H1 (cell line): ENCODE measurements around the gene NFKBIE. TPM values are rescaled to one million over a fixed set of nuclear protein-coding genes. Genes with fewer than 3 reads are reported as not detected.

Experiments
- CHD2 ChIP-seq: IDR thresholded peaks from 2 replicates; pipeline ENCODE4 v1.6.1; 2012; ENCODE audit warnings: low read length, improper control_type of control experiment
- CREB1 ChIP-seq: IDR thresholded peaks from 2 replicates; pipeline ENCODE4 v1.6.1; 2012; ENCODE audit warnings: inconsistent platforms
- GABPA ChIP-seq: IDR thresholded peaks from 2 replicates; pipeline ENCODE4 v1.6.1; 2011; ENCODE audit warnings: mild to moderate bottlenecking, low read length, moderate library complexity, borderline replicate concordance; ENCODE audit not compliant: insufficient read depth
- KDM1A ChIP-seq: fragments of 200-600, 300-600 bp; sonication (generic); IDR thresholded peaks from 2 replicates; pipeline ENCODE4 v1.7.1; 2016; ENCODE audit warnings: mild to moderate bottlenecking, low read length, borderline replicate concordance
- polyA plus RNA-seq, 7 experiments: library from polyadenylated mRNA; depleted of rRNA in 3 of 7; stranded (reverse) in 5 of 7; unstranded in 2 of 7; fragments of >200 nt in 5 of 7; fragments of 200-250 nt in 2 of 7; gene quantifications; 1 replicate in 5 of 7; 2 replicates in 1 of 7; 4 replicates in 1 of 7; pipeline versions ENCODE4 v1.2.1 to v1.2.3, GENCODE V29; 2011 to 2013; ENCODE audit warnings: missing spikeins in 2 of 7, mixed read lengths in 2 of 7
- total RNA-seq: library from RNA; stranded (reverse); fragmentation: NEBNext Ultra II Directional; extraction: Animal tissue kit (Norgen Biotek cat#: 25700); gene quantifications from 2 replicates; pipeline ENCODE4 v1.2.1, GENCODE V29; 2021

NFKBIE gene
- total and polyA plus RNA-seq, 2 of the 8 experiments (the other 6 are each of a cell fraction or from before 2014, with no cell fraction given): 13.5 to 19.2 TPM

DNA sequence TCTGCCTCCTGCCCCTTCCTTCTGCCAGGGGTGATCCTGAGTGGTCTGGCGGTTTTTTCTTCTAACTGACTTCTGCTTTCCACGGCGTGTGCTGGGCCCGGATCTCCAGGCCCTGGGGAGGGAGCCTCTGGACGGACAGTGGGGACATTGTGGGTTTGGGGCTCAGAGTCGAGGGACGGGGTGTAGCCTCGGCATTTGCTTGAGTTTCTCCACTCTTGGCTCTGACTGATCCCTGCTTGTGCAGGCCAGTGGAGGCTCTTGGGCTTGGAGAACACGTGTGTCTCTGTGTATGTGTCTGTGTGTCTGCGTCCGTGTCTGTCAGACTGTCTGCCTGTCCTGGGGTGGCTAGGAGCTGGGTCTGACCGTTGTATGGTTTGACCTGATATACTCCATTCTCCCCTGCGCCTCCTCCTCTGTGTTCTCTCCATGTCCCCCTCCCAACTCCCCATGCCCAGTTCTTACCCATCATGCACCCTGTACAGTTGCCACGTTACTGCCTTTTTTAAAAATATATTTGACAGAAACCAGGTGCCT is 31.7 kb downstream of the NFKBIE start (continued):
- no peak for TF ChIP-seq KDM1A
- no peak for TF ChIP-seq CHD2
- TF ChIP-seq GABPA: no peak
- no peak for TF ChIP-seq CREB1
